Activated CD4-positive, alpha-beta T cell treated with anti-CD3 and anti-CD28 coated beads, Interleukin-2, amount 10 ng/mL, durations not matched to agents 7 days and 5 days (primary cell): ENCODE results near the gene TRPM2. TPM values are rescaled to one million over a fixed set of nuclear protein-coding genes. Genes with fewer than 3 reads are reported as not detected.

ENCODE experiments used
- CTCF ChIA-PET: fragments of 350-600 bp; sonication (Branson Sonifier 250); formaldehyde crosslinking; loops from one replicate; lab custom pipeline; 2021; ENCODE audit warnings: antibody characterized with exemption; lab: Charles Lee
- POLR2A ChIA-PET: fragments of 350-600 bp; sonication (Branson Sonifier 250); formaldehyde crosslinking; loops from one replicate; lab custom pipeline; 2021; ENCODE audit warnings: antibody characterized with exemption; lab: Charles Lee
- DNase-seq: peaks from one replicate; pipeline ENCODE4 v3.0.0-alpha.2; 2020
- H3K27ac Mint-ChIP-seq: one replicate; pipeline ENCODE4 v1.8.0; 2021; ENCODE audit warnings: mild to moderate bottlenecking, moderate library complexity, mixed read lengths
- H3K27me3 Mint-ChIP-seq: one replicate; pipeline ENCODE4 v1.8.0; 2021; ENCODE audit warnings: mixed read lengths
- H3K36me3 Mint-ChIP-seq: one replicate; pipeline ENCODE4 v1.8.0; 2021; ENCODE audit warnings: low read depth, mixed read lengths
- H3K4me1 Mint-ChIP-seq: one replicate; pipeline ENCODE4 v1.8.0; 2021; ENCODE audit warnings: mixed read lengths
- H3K4me3 Mint-ChIP-seq: one replicate; pipeline ENCODE4 v1.8.0; 2021; ENCODE audit warnings: mild to moderate bottlenecking, moderate library complexity, mixed read lengths
- H3K9me3 Mint-ChIP-seq: one replicate; pipeline ENCODE4 v1.8.0; 2021; ENCODE audit warnings: mixed read lengths
- total RNA-seq, 2 experiments: library from RNA; stranded (reverse); gene quantifications; one replicate each; pipeline ENCODE4 v1.2.3, GENCODE V29; 2021

TRPM2 gene
- total RNA-seq, 2 experiments from 2014 or later: 13.9 to 15.2 TPM

GRCh38 chr21:44454747-44455523 is 101.5 kb downstream of the TRPM2 start, which contains the start of gene LRRC3:
LRRC3 (plus strand) TSS chr21:44455510; CDS start chr21:44456645, 1,135 bp downstream.
- H3K9me3 Mint-ChIP-seq: peaks cover 10% of the 10 kb centered on the region
- ChIA-PET POLR2A (interaction anchor here (0.5 kb wide), 1 partner anchor 8 kb away, joined by 3 read pairs; no protein-coding TSS in a partner anchor), CTCF (no interaction called here)
- DNase-seq: peak; percentile 89
- H3K27me3 Mint-ChIP-seq: peaks cover 31% of the 10 kb centered on the region
- H3K4me3 Mint-ChIP-seq: peak within 1 kb of the TSS; percentile 77
- H3K36me3 Mint-ChIP-seq: no peaks in the 10 kb centered on the region
- peaks cover 14% of the 10 kb centered on the region for H3K4me1 Mint-ChIP-seq
- H3K27ac Mint-ChIP-seq: peak within 1 kb of the TSS; percentile 62

GRCh38 chr21:44455524-44456213 is 102.2 kb downstream of the TRPM2 start:
- peaks cover 10% of the 10 kb centered on the region for H3K9me3 Mint-ChIP-seq
- ChIA-PET CTCF (no interaction called here), POLR2A (interaction anchor here (0.5 kb wide), 1 partner anchor 9 kb away, joined by 3 read pairs; no protein-coding TSS in a partner anchor)
- peak overlapping the region; percentile 62 for H3K27ac Mint-ChIP-seq
- peaks cover 14% of the 10 kb centered on the region for H3K4me1 Mint-ChIP-seq
- H3K36me3 Mint-ChIP-seq: no peaks in the 10 kb centered on the region
- H3K27me3 Mint-ChIP-seq: peaks cover 31% of the 10 kb centered on the region
- peak overlapping the region; percentile 77 for H3K4me3 Mint-ChIP-seq
- peak; percentile 57 for DNase-seq

GRCh38 chr21:44456214-44456914 is 102.9 kb downstream of the TRPM2 start:
- DNase-seq: no peak
- Mint-ChIP-seq H3K4me3 (peak overlapping the region; percentile 66), H3K9me3 (peaks cover 10% of the 10 kb centered on the region), H3K27me3 (peaks cover 28% of the 10 kb centered on the region), H3K36me3 (no peaks in the 10 kb centered on the region), H3K27ac (peak overlapping the region; percentile 46), H3K4me1 (peaks cover 14% of the 10 kb centered on the region)
- POLR2A ChIA-PET: no interaction called here
- CTCF ChIA-PET: interaction anchor here (0.8 to 1.2 kb wide), 2 partner anchors 27 to 32 kb away, joined by 3 read pairs; no protein-coding TSS in a partner anchor

GRCh38 chr21:44456915-44457736 is 103.7 kb downstream of the TRPM2 start:
- Mint-ChIP-seq H3K27me3 (peaks cover 20% of the 10 kb centered on the region), H3K4me3 (peak overlapping the region; percentile 66), H3K4me1 (peaks cover 14% of the 10 kb centered on the region), H3K27ac (no peak overlapping the region), H3K9me3 (peaks cover 10% of the 10 kb centered on the region), H3K36me3 (no peaks in the 10 kb centered on the region)
- ChIA-PET CTCF (interaction anchor here (0.8 to 1.2 kb wide), 2 partner anchors 26 to 31 kb away, joined by 3 read pairs; no protein-coding TSS in a partner anchor), POLR2A (interaction anchor here (0.6 kb wide), 1 partner anchor 337 kb away, joined by 3 read pairs; no protein-coding TSS in a partner anchor)
- no peak for DNase-seq

- peaks cover 5% of the 10 kb centered on the region for H3K27me3 Mint-ChIP-seq
- H3K27ac Mint-ChIP-seq: no peak overlapping the region
- peaks cover 6% of the 10 kb centered on the region for H3K9me3 Mint-ChIP-seq
- H3K4me1 Mint-ChIP-seq: peaks cover 14% of the 10 kb centered on the region
- DNase-seq: no peak
- no peaks in the 10 kb centered on the region for H3K36me3 Mint-ChIP-seq
- ChIA-PET CTCF (no interaction called here), POLR2A (no interaction called here)
- no peak overlapping the region for H3K4me3 Mint-ChIP-seq
Measured at GRCh38 chr21:44458971-44459711, 105.7 kb downstream of the TRPM2 start.

- Mint-ChIP-seq H3K27ac (no peak overlapping the region), H3K4me1 (peaks cover 8% of the 10 kb centered on the region), H3K36me3 (no peaks in the 10 kb centered on the region), H3K27me3 (no peaks in the 10 kb centered on the region), H3K4me3 (no peak overlapping the region), H3K9me3 (no peaks in the 10 kb centered on the region)
- no peak for DNase-seq
- CTCF ChIA-PET: no interaction called here
- POLR2A ChIA-PET: no interaction called here
Measured at GRCh38 chr21:44459712-44460440, 106.5 kb downstream of the TRPM2 start.

GRCh38 chr21:44460441-44460755 is 107.0 kb downstream of the TRPM2 start:
- ChIA-PET POLR2A (no interaction called here), CTCF (no interaction called here)
- H3K4me1 Mint-ChIP-seq: peaks cover 8% of the 10 kb centered on the region
- H3K4me3 Mint-ChIP-seq: no peak overlapping the region
- no peaks in the 10 kb centered on the region for H3K27me3 Mint-ChIP-seq
- DNase-seq: no peak
- H3K36me3 Mint-ChIP-seq: no peaks in the 10 kb centered on the region
- no peaks in the 10 kb centered on the region for H3K9me3 Mint-ChIP-seq
- H3K27ac Mint-ChIP-seq: no peak overlapping the region

- no peaks in the 10 kb centered on the region for H3K27me3 Mint-ChIP-seq
- H3K9me3 Mint-ChIP-seq: no peaks in the 10 kb centered on the region
- H3K4me3 Mint-ChIP-seq: no peak overlapping the region
- ChIA-PET POLR2A (interaction anchor here (0.6 kb wide), 1 partner anchor 315 kb away, joined by 5 read pairs; no protein-coding TSS in a partner anchor), CTCF (interaction anchor here (1.3 kb wide), 1 partner anchor 9 kb away, joined by 5 read pairs; no protein-coding TSS in a partner anchor)
- DNase-seq: no peak
- H3K4me1 Mint-ChIP-seq: peaks cover 7% of the 10 kb centered on the region
- no peaks in the 10 kb centered on the region for H3K36me3 Mint-ChIP-seq
- no peak overlapping the region for H3K27ac Mint-ChIP-seq
Measured at GRCh38 chr21:44461005-44461404, 107.6 kb downstream of the TRPM2 start.

GRCh38 chr21:44461464-44462001 is 108.1 kb downstream of the TRPM2 start:
- H3K27me3 Mint-ChIP-seq: no peaks in the 10 kb centered on the region
- ChIA-PET CTCF (interaction anchor here (1.3 kb wide), 1 partner anchor 9 kb away, joined by 5 read pairs; no protein-coding TSS in a partner anchor), POLR2A (interaction anchor here (0.6 kb wide), 1 partner anchor 314 kb away, joined by 5 read pairs; no protein-coding TSS in a partner anchor)
- no peak for DNase-seq
- no peaks in the 10 kb centered on the region for H3K9me3 Mint-ChIP-seq
- H3K36me3 Mint-ChIP-seq: no peaks in the 10 kb centered on the region
- no peak overlapping the region for H3K4me3 Mint-ChIP-seq
- peaks cover 4% of the 10 kb centered on the region for H3K4me1 Mint-ChIP-seq
- no peak overlapping the region for H3K27ac Mint-ChIP-seq

GRCh38 chr21:44462086-44462833 is 108.8 kb downstream of the TRPM2 start:
- Mint-ChIP-seq H3K36me3 (no peaks in the 10 kb centered on the region), H3K4me3 (no peak overlapping the region), H3K9me3 (no peaks in the 10 kb centered on the region), H3K4me1 (peaks cover 2% of the 10 kb centered on the region), H3K27me3 (no peaks in the 10 kb centered on the region), H3K27ac (no peak overlapping the region)
- no peak for DNase-seq
- ChIA-PET POLR2A (no interaction called here), CTCF (interaction anchor here (1.3 kb wide), 1 partner anchor 10 kb away, joined by 5 read pairs; no protein-coding TSS in a partner anchor)
